Cerebellar nuclear complex (tissue), 1 donor: ENCODE measurements around the gene URM1.
"Not testable (repeated sequence)": the region's sequence is repeated elsewhere in the genome, so short reads cannot be mapped to it uniquely, and the experiment has no call there.

Source experiments
- DNase-seq, 2 experiments: peaks; one replicate each; lab custom pipeline; 2025; lab: John Stamatoyannopoulos, UW

The URM1 gene

GRCh38 chr9:128370752-128371629 is at the start of gene URM1:
TSS of gene URM1 (plus strand) at chr9:128371374. CDS start at chr9:128371381, 7 bp downstream.
- peak; percentile 55 to 86 for DNase-seq

GRCh38 chr9:128321879-128322403 is 49.2 kb upstream of the URM1 start:
- no peak for DNase-seq

- DNase-seq: peak; percentile 31 to 66
Observed at GRCh38 chr9:128322404-128323211, 48.6 kb upstream of the URM1 start, which contains the start of the genes COQ4 and TRUB2. TSS of gene COQ4 (plus strand) at chr9:128322839. CDS start at chr9:128322859, 20 bp downstream. TSS of gene TRUB2 (minus strand) at chr9:128322447. CDS start at chr9:128322408, 39 bp downstream.

GRCh38 chr9:128323212-128323730 is 47.9 kb upstream of the URM1 start:
- no peak for DNase-seq

GRCh38 chr9:128323791-128324190 is 47.4 kb upstream of the URM1 start:
- DNase-seq: no peak

- no peak for DNase-seq
Observed at GRCh38 chr9:128324401-128324800, 46.8 kb upstream of the URM1 start.

- DNase-seq: no peak
Observed at GRCh38 chr9:128325629-128326028, 45.5 kb upstream of the URM1 start.

- DNase-seq: no peak
Observed at GRCh38 chr9:128333451-128333869, 37.7 kb upstream of the URM1 start.

GRCh38 chr9:128335161-128335560 is 36.0 kb upstream of the URM1 start:
- DNase-seq: no peak

- no peak for DNase-seq
Observed at GRCh38 chr9:128335914-128336313, 35.3 kb upstream of the URM1 start.

- DNase-seq: no peak
Observed at GRCh38 chr9:128337936-128338335, 33.2 kb upstream of the URM1 start.

- not testable (repeated sequence) for DNase-seq
Observed at GRCh38 chr9:128338852-128339614, 32.1 kb upstream of the URM1 start.

GRCh38 chr9:128339761-128340690 is 31.1 kb upstream of the URM1 start, which contains the start of gene SLC27A4:
TSS of gene SLC27A4 (plus strand) at chr9:128340527. CDS start at chr9:128343133, 2,606 bp downstream.
- DNase-seq: peak in 1 of 2 experiments; percentile 11

- DNase-seq: no peak
Observed at GRCh38 chr9:128340691-128341434, 30.3 kb upstream of the URM1 start.

- peak in 1 of 2 experiments; percentile 28 for DNase-seq
Observed at GRCh38 chr9:128341435-128341849, 29.7 kb upstream of the URM1 start.

GRCh38 chr9:128342971-128343680 is 28.0 kb upstream of the URM1 start:
- no peak for DNase-seq

- DNase-seq: no peak
Observed at GRCh38 chr9:128343855-128344254, 27.3 kb upstream of the URM1 start.

GRCh38 chr9:128344931-128345605 is 26.1 kb upstream of the URM1 start:
- no peak for DNase-seq
